SK-N-SH treated with all-trans-retinoic acid at 6 μM for 48 hours (cell line): Measurements from ENCODE around the gene ATRNL1.

Source experiments
- ATAC-seq: fragments of 200-7000 bp; cut with Tn5 transposase; 3 replicates; pipeline ENCODE4 v1.9.1; 2020; ENCODE audit warnings: mild to moderate bottlenecking, moderate library complexity
- ARNTL ChIP-seq: fragments of 450-650 bp; formaldehyde crosslinking; IDR thresholded peaks from 2 replicates; pipeline ENCODE4 v1.5.0; 2020; ENCODE audit warnings: low read depth, mild to moderate bottlenecking, moderate library complexity, borderline replicate concordance
- BACH2 ChIP-seq: fragments of 250-450 bp; sonication (Bioruptor Pico); IDR thresholded peaks from 2 replicates; pipeline ENCODE4 v1.9.0; 2021; ENCODE audit warnings: mild to moderate bottlenecking, borderline replicate concordance
- CREB5 ChIP-seq: fragments of 250-450 bp; sonication (Bioruptor Pico); IDR thresholded peaks from 2 replicates; pipeline ENCODE4 v1.5.1; 2020; ENCODE audit warnings: low read depth, mild to moderate bottlenecking, moderate library complexity
- CSDC2 ChIP-seq: fragments of 250-450 bp; sonication (Bioruptor Pico); IDR thresholded peaks from 2 replicates; pipeline ENCODE4 v1.5.0; 2020; ENCODE audit warnings: mild to moderate bottlenecking, moderate library complexity
- CSRNP3 ChIP-seq: fragments of 250-450 bp; sonication (Bioruptor Pico); IDR thresholded peaks from 2 replicates; pipeline ENCODE4 v1.5.1; 2021; ENCODE audit warnings: mild to moderate bottlenecking, moderate library complexity
- GLIS3 ChIP-seq: fragments of 250-450 bp; sonication (Bioruptor Pico); IDR thresholded peaks from 2 replicates; pipeline ENCODE4 v1.5.0; 2020; ENCODE audit warnings: mild to moderate bottlenecking, moderate library complexity
- ISL1 ChIP-seq: fragments of 250-450 bp; sonication (Bioruptor Pico); IDR thresholded peaks from 2 replicates; pipeline ENCODE4 v2.1.2; 2022; ENCODE audit warnings: mild to moderate bottlenecking, moderate library complexity
- OSR1 ChIP-seq: fragments of 250-450 bp; sonication (Bioruptor Pico); IDR thresholded peaks from 2 replicates; pipeline ENCODE4 v1.8.0; 2022; ENCODE audit warnings: moderate library complexity, mild to moderate bottlenecking, inconsistent platforms
- PATZ1 ChIP-seq: fragments of 250-450 bp; sonication (Bioruptor Pico); IDR thresholded peaks from 2 replicates; pipeline ENCODE4 v1.8.0; 2020; ENCODE audit warnings: mild to moderate bottlenecking, moderate library complexity, borderline replicate concordance
- POU6F1 ChIP-seq: fragments of 250-450 bp; sonication (Bioruptor Pico); IDR thresholded peaks from 2 replicates; pipeline ENCODE4 v1.8.0; 2021; ENCODE audit warnings: low read depth, mild to moderate bottlenecking, moderate library complexity, borderline replicate concordance
- PPARA ChIP-seq: fragments of 250-450 bp; sonication (Bioruptor Pico); IDR thresholded peaks from 2 replicates; pipeline ENCODE4 v1.5.0; 2020; ENCODE audit warnings: mild to moderate bottlenecking, borderline replicate concordance
- RARB ChIP-seq: fragments of 250-450 bp; sonication (Bioruptor Pico); IDR thresholded peaks from 2 replicates; pipeline ENCODE4 v1.8.0; 2021; ENCODE audit warnings: mild to moderate bottlenecking, moderate library complexity
- SNAI2 ChIP-seq: fragments of 250-450 bp; sonication (Bioruptor Pico); IDR thresholded peaks from 2 replicates; pipeline ENCODE4 v1.5.0; 2020; ENCODE audit warnings: mild to moderate bottlenecking, moderate library complexity
- TCF4 ChIP-seq: fragments of 250-450 bp; sonication (Bioruptor Pico); IDR thresholded peaks from 2 replicates; pipeline ENCODE4 v1.8.0; 2021; ENCODE audit warnings: mild to moderate bottlenecking, moderate library complexity, borderline replicate concordance
- TOX ChIP-seq: fragments of 250-450 bp; sonication (Bioruptor Pico); IDR thresholded peaks from 2 replicates; pipeline ENCODE4 v1.8.0; 2021; ENCODE audit warnings: mild to moderate bottlenecking, moderate library complexity, borderline replicate concordance
- TSHZ2 ChIP-seq: fragments of 250-450 bp; sonication (Bioruptor Pico); IDR thresholded peaks from 2 replicates; pipeline ENCODE4 v1.5.0; 2020; ENCODE audit warnings: mild to moderate bottlenecking, moderate library complexity
- ZFP30 ChIP-seq: fragments of 450-650 bp; formaldehyde crosslinking; IDR thresholded peaks from 2 replicates; pipeline ENCODE4 v1.5.0; 2022; ENCODE audit warnings: mild to moderate bottlenecking, moderate library complexity
- ZNF70 ChIP-seq: fragments of 450-650 bp; formaldehyde crosslinking; IDR thresholded peaks from 2 replicates; pipeline ENCODE4 v1.5.0; 2020; ENCODE audit warnings: mild to moderate bottlenecking, moderate library complexity
- ZNF8 ChIP-seq: fragments of 450-650 bp; formaldehyde crosslinking; IDR thresholded peaks from 2 replicates; pipeline ENCODE4 v1.5.0; 2020; ENCODE audit warnings: mild to moderate bottlenecking, moderate library complexity

ATRNL1 gene

GRCh38 chr10:115895166-115895565 is 802.0 kb downstream of the ATRNL1 start:
- TF ChIP-seq ARNTL (CRISPR knock-in tag), result no peak
- TF ChIP-seq ZNF70 (CRISPR knock-in tag), result no peak
- TF ChIP-seq TOX (CRISPR knock-in tag), result no peak
- no peak for TF ChIP-seq TCF4 (CRISPR knock-in tag)
- TF ChIP-seq ISL1 (CRISPR knock-in tag), result no peak
- TF ChIP-seq TSHZ2, result no peak
- no peak for TF ChIP-seq CSRNP3 (CRISPR knock-in tag)
- TF ChIP-seq ZNF8, result no peak
- TF ChIP-seq CREB5 (CRISPR knock-in tag), result no peak
- TF ChIP-seq OSR1 (CRISPR knock-in tag), result no peak
- no peak for TF ChIP-seq BACH2 (CRISPR knock-in tag)
- TF ChIP-seq RARB (CRISPR knock-in tag), result no peak
- TF ChIP-seq CSDC2 (CRISPR knock-in tag), result no peak
- ATAC-seq, result no peak

- TF ChIP-seq RARB (CRISPR knock-in tag) (no peak), SNAI2 (CRISPR knock-in tag) (no peak), TCF4 (CRISPR knock-in tag) (no peak), GLIS3 (no peak), PPARA (CRISPR knock-in tag) (no peak), ZFP30 (CRISPR knock-in tag) (no peak), OSR1 (CRISPR knock-in tag) (no peak), BACH2 (CRISPR knock-in tag) (no peak), ISL1 (CRISPR knock-in tag) (no peak), ARNTL (CRISPR knock-in tag) (no peak), CSRNP3 (CRISPR knock-in tag) (no peak), ZNF70 (CRISPR knock-in tag) (no peak), PATZ1 (CRISPR knock-in tag) (no peak), TOX (CRISPR knock-in tag) (no peak), POU6F1 (no peak)
- ATAC-seq, result no peak
Measured at GRCh38 chr10:115898242-115898641, 805.1 kb downstream of the ATRNL1 start.

- TF ChIP-seq TOX (CRISPR knock-in tag) (no peak), TSHZ2 (no peak)
- TF ChIP-seq, all 23 proteins: peak for 0
Measured at GRCh38 chr10:115902596-115902995, 809.4 kb downstream of the ATRNL1 start.

More at GRCh38 chr10:115902596-115902995, 809.4 kb downstream of the ATRNL1 start:
- no peak for ATAC-seq
